Adrenal gland (tissue), 12 donors: ENCODE measurements around the gene FAR2. TPM values are rescaled to one million over a fixed set of nuclear protein-coding genes. Genes with fewer than 3 reads are reported as not detected.

Experiments
- DNase-seq, 7 donors: peaks; one replicate each; pipeline ENCODE4 v3.0.0-alpha.2; 2019 to 2020
- H3K27ac ChIP-seq, 5 donors: fragments of 200-600 bp; sonication (generic) in 4 of 5; 1 replicate in 3 of 5; 2 replicates in 2 of 5; pipeline versions ENCODE4 v1.5.1 to v1.8.0; 2016 to 2020; ENCODE audit warnings: mild to moderate bottlenecking in 1 of 5
- H3K27me3 ChIP-seq: fragments of 200-600 bp; 2 replicates; pipeline ENCODE4 v1.8.0; 2021
- H3K36me3 ChIP-seq, 2 donors: fragments of 200-600 bp; replicated peaks in 1 of 2; 1 replicate in 1 of 2; 2 replicates in 1 of 2; pipeline versions ENCODE4 v1.5.1 to v1.8.0; 2018 to 2022
- H3K4me1 ChIP-seq, 2 donors: fragments of 200-600 bp; replicated peaks in 1 of 2; 1 replicate in 1 of 2; 2 replicates in 1 of 2; pipeline versions ENCODE4 v1.5.1 to v1.8.0; 2018 to 2021
- H3K4me3 ChIP-seq, 4 donors: fragments of 200-600 bp; sonication (generic) in 3 of 4; one replicate each; pipeline ENCODE4 v1.5.1; 2016 to 2018
- H3K9me3 ChIP-seq, 3 donors: fragments of 200-600 bp; sonication (generic) in 1 of 3; replicated peaks in 1 of 3; 1 replicate in 2 of 3; 2 replicates in 1 of 3; pipeline versions ENCODE4 v1.5.1 to v1.8.0; 2016 to 2021
- POLR2A ChIP-seq, 2 donors: fragments of 450-650 bp; IDR thresholded peaks; one replicate each; pipeline ENCODE4 v1.6.1; 2017; ENCODE audit warnings: antibody characterized with exemption in 2 of 2, mild to moderate bottlenecking in 2 of 2, moderate library complexity in 1 of 2
- WGBS, 4 donors: extraction: QIAGEN DNeasy Blood & Tissue Kit in 2 of 4; methylation state at CpG; one replicate each; pipeline versions ENCODE4 v1.1.5 to v1.1.7; 2013 to 2017; 5-methylcytosine and 5-hydroxymethylcytosine counted together
- intact Hi-C, 2 donors: fragments of 100-400 bp; cut with DNase I; formaldehyde crosslinking; loops; one replicate each; pipeline versions ENCODE4 v1.14.1 to v1.15.0; 2022 to 2023
- polyA plus RNA-seq, 3 donors: library from polyadenylated mRNA; stranded (reverse); fragments of 200-250 nt in 2 of 3; fragments of 350-450 nt in 1 of 3; fragmentation: Illumina TruSeq in 1 of 3; extraction: RNeasy Lipid Tissue Mini Kit (QIAGEN cat#74804) in 1 of 3; gene quantifications; one replicate each; pipeline ENCODE4 v1.2.3, GENCODE V29; 2013 to 2014
- total RNA-seq, 9 donors: library from RNA; depleted of rRNA in 4 of 9; stranded (reverse); fragments of >200 nt in 4 of 9; fragments of 120-200 nt in 1 of 9; fragmentation: NEBNext Ultra II Directional in 1 of 9; extraction: Animal tissue kit (Norgen Biotek cat#: 25700) in 1 of 9; gene quantifications; one replicate each; pipeline versions ENCODE4 v1.1.0 to v1.2.4, GENCODE V29; 2013 to 2023
- TF ChIP-seq, protein P1 (sequence below), 6 experiments: fragments of 450-650 bp in 4 of 6; fragments of 200-600 bp in 2 of 6; sonication (generic) in 1 of 6; IDR thresholded peaks; 1 replicate in 5 of 6; 2 replicates in 1 of 6; pipeline versions ENCODE4 v1.5.1 to v1.8.0; 2016 to 2021; ENCODE audit warnings: antibody characterized with exemption in 6 of 6, mild to moderate bottlenecking in 2 of 6, moderate library complexity in 1 of 6
- donor health status: healthy with polysubstance abuse.
- donor health status: Bipolar disorder and iron deficiency.
- donor health status: DM: yes; HTN: yes; CAD: no.
- donor health status: DM: no; HTN: no; CAD: no.
- donor health status: DM: no; HTN: no; CAD: no.
- donor health status: DM: yes; HTN: yes; CAD: no.

FAR2 gene
- total and polyA plus RNA-seq, 12 donors = 1.9 to 10.3 (median 4.9) TPM

- Histone ChIP-seq H3K27me3 (no peaks in the 10 kb centered on the region), H3K9me3 (no peaks in the 10 kb centered on the region), H3K36me3 (peaks cover 0 to 24% of the 10 kb centered on the region in 2 donors), H3K4me1 (no peaks in the 10 kb centered on the region), H3K4me3 (no peak overlapping the region), H3K27ac (no peak overlapping the region)
- no peak for DNase-seq
- TF ChIP-seq, protein P1, sequence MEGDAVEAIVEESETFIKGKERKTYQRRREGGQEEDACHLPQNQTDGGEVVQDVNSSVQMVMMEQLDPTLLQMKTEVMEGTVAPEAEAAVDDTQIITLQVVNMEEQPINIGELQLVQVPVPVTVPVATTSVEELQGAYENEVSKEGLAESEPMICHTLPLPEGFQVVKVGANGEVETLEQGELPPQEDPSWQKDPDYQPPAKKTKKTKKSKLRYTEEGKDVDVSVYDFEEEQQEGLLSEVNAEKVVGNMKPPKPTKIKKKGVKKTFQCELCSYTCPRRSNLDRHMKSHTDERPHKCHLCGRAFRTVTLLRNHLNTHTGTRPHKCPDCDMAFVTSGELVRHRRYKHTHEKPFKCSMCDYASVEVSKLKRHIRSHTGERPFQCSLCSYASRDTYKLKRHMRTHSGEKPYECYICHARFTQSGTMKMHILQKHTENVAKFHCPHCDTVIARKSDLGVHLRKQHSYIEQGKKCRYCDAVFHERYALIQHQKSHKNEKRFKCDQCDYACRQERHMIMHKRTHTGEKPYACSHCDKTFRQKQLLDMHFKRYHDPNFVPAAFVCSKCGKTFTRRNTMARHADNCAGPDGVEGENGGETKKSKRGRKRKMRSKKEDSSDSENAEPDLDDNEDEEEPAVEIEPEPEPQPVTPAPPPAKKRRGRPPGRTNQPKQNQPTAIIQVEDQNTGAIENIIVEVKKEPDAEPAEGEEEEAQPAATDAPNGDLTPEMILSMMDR (IDR thresholded peaks at IDR 0.05) = no peak
- no peak for TF ChIP-seq POLR2A (IDR thresholded peaks at IDR 0.05)
- intact Hi-C loops = no loop called here
- 90 to 100% (median 99%) methylated on average over 1 of the region's 1 CpG for WGBS, 4 donors
Observed at GRCh38 chr12:29354954-29355353, 205.9 kb downstream of the FAR2 start.

- Histone ChIP-seq H3K4me3 (no peak overlapping the region), H3K36me3 (peaks cover 0 to 5% of the 10 kb centered on the region in 2 donors), H3K9me3 (no peaks in the 10 kb centered on the region), H3K27ac (no peak overlapping the region), H3K27me3 (no peaks in the 10 kb centered on the region), H3K4me1 (no peaks in the 10 kb centered on the region)
- intact Hi-C loops = no loop called here
- no peak for TF ChIP-seq POLR2A (IDR thresholded peaks at IDR 0.05)
- TF ChIP-seq, protein P1 (IDR thresholded peaks at IDR 0.05) = no peak
- DNase-seq = no peak
- WGBS, 4 donors = 96 to 100% (median 98%) methylated on average over 2 of the region's 2 CpGs
Observed at GRCh38 chr12:29365091-29365490, 216.0 kb downstream of the FAR2 start.

GRCh38 chr12:29374012-29374411 is 224.9 kb downstream of the FAR2 start:
- WGBS, 4 donors = 94 to 98% (median 96%) methylated on average over 2 of the region's 2 CpGs
- Histone ChIP-seq H3K4me1 (peaks cover 0 to under 1% of the 10 kb centered on the region in 2 donors), H3K4me3 (no peak overlapping the region), H3K36me3 (peaks cover 0 to 14% of the 10 kb centered on the region in 2 donors), H3K9me3 (no peaks in the 10 kb centered on the region), H3K27me3 (no peaks in the 10 kb centered on the region), H3K27ac (no peak overlapping the region)
- DNase-seq = no peak
- intact Hi-C loops = no loop called here
- TF ChIP-seq, protein P1 (IDR thresholded peaks at IDR 0.05) = no peak
- TF ChIP-seq POLR2A (IDR thresholded peaks at IDR 0.05) = no peak

GRCh38 chr12:29374913-29375312 is 225.8 kb downstream of the FAR2 start:
- TF ChIP-seq POLR2A (IDR thresholded peaks at IDR 0.05) = no peak
- TF ChIP-seq, protein P1 (IDR thresholded peaks at IDR 0.05) = no peak
- Histone ChIP-seq H3K4me1 (peaks cover 2 to 10% of the 10 kb centered on the region in 2 donors), H3K9me3 (no peaks in the 10 kb centered on the region), H3K27me3 (no peaks in the 10 kb centered on the region), H3K4me3 (no peak overlapping the region), H3K27ac (no peak overlapping the region), H3K36me3 (peaks cover 0 to 10% of the 10 kb centered on the region in 2 donors)
- 62 to 73% (median 68%) methylated on average over 4 of the region's 4 CpGs for WGBS, 4 donors
- intact Hi-C loops = no loop called here
- DNase-seq = no peak
